Measurements from ENCODE around the gene IRS4.

- no peak for TF ChIP-seq CTCF (IDR thresholded peaks at IDR 0.05; ENCODE audit: borderline replicate concordance, extremely low read depth, low read length, poor library complexity, severe bottlenecking)
- TF ChIP-seq EZH2 (IDR thresholded peaks at IDR 0.05; ENCODE audit: borderline replicate concordance, low read depth, low read length, severe bottlenecking), result no peak
These were observed at the start of gene IRS4 for GRCh38 chrX:108736509-108737479.
